NCI-H2029 (cell line): ENCODE measurements around the gene FIGNL1.
"Not testable (repeated sequence)": the region's sequence is repeated elsewhere in the genome, so short reads cannot be mapped to it uniquely, and the experiment has no call there.

Source experiments
- DNase-seq: peaks from one replicate; lab custom pipeline; 2025; lab: John Stamatoyannopoulos, UW

FIGNL1 gene

GRCh38 chr7:50471970-50472369 lies 21.8 kb upstream of the FIGNL1 start:
- DNase-seq = no peak

- no peak for DNase-seq
Observed at GRCh38 chr7:50470250-50471163, 20.4 kb upstream of the FIGNL1 start.

GRCh38 chr7:50469181-50469580 lies 19.0 kb upstream of the FIGNL1 start:
- DNase-seq = no peak

GRCh38 chr7:50467817-50468610 lies 17.9 kb upstream of the FIGNL1 start:
- peak; percentile 28 for DNase-seq

GRCh38 chr7:50466815-50467585 lies 16.9 kb upstream of the FIGNL1 start:
- no peak for DNase-seq

GRCh38 chr7:50463035-50463434 lies 12.9 kb upstream of the FIGNL1 start:
- no peak for DNase-seq

- DNase-seq = no peak
Observed at GRCh38 chr7:50462361-50462760, 12.2 kb upstream of the FIGNL1 start.

- DNase-seq = no peak
Observed at GRCh38 chr7:50461695-50462094, 11.5 kb upstream of the FIGNL1 start.

- not testable (repeated sequence) for DNase-seq
Observed at GRCh38 chr7:50459183-50459582, 9.0 kb upstream of the FIGNL1 start.

GRCh38 chr7:50458651-50459050 lies 8.5 kb upstream of the FIGNL1 start:
- DNase-seq = not testable (repeated sequence)

- DNase-seq = no peak
Observed at GRCh38 chr7:50456371-50457123, 6.4 kb upstream of the FIGNL1 start.

GRCh38 chr7:50455658-50456057 lies 5.5 kb upstream of the FIGNL1 start:
- DNase-seq = no peak

- no peak for DNase-seq
Observed at GRCh38 chr7:50454968-50455367, 4.8 kb upstream of the FIGNL1 start.

GRCh38 chr7:50450590-50451032 lies 461 bp upstream of the FIGNL1 start:
- no peak for DNase-seq

GRCh38 chr7:50449501-50449880 lies 659 bp downstream of the FIGNL1 start:
- DNase-seq = no peak

- no peak for DNase-seq
Observed at GRCh38 chr7:50448823-50449222, 1.3 kb downstream of the FIGNL1 start.

GRCh38 chr7:50446542-50446960 lies 3.6 kb downstream of the FIGNL1 start:
- DNase-seq = no peak

- DNase-seq = no peak
Observed at GRCh38 chr7:50436133-50436806, 13.9 kb downstream of the FIGNL1 start.

GRCh38 chr7:50431722-50432305 lies 18.3 kb downstream of the FIGNL1 start:
- no peak for DNase-seq

- DNase-seq = no peak
Observed at GRCh38 chr7:50431316-50431715, 18.8 kb downstream of the FIGNL1 start.
